ENCODE data around the gene ABCB9.
A peak's percentile ranks its signal among the peaks of the same experiment; 100 is the strongest.

ABCB9 gene

GRCh38 chr12:122981587-122982476 is 15.6 kb upstream of the ABCB9 start:
- DNase-seq (ENCODE audit: low read depth in 2 of 2) = no peak

- no peak for DNase-seq (ENCODE audit: low read depth in 2 of 2)
These were observed 14.8 kb upstream of the ABCB9 start for GRCh38 chr12:122981036-122981471.

GRCh38 chr12:122980183-122981035 is 14.1 kb upstream of the ABCB9 start, which contains the start of gene ARL6IP4:
ARL6IP4 (plus strand) TSS chr12:122980681; CDS start chr12:122981140, 459 bp downstream.
- peak; percentile 15 to 62 for DNase-seq (ENCODE audit: low read depth in 2 of 2)

GRCh38 chr12:122979908-122980182 is 13.6 kb upstream of the ABCB9 start:
- DNase-seq (ENCODE audit: low read depth in 2 of 2) = no peak

- DNase-seq (ENCODE audit: low read depth in 2 of 2) = no peak
These were observed 13.0 kb upstream of the ABCB9 start for GRCh38 chr12:122979001-122979907.

GRCh38 chr12:122978507-122978955 is 12.3 kb upstream of the ABCB9 start:
- no peak for DNase-seq (ENCODE audit: low read depth in 2 of 2)

GRCh38 chr12:122977655-122978392 is 11.6 kb upstream of the ABCB9 start:
- DNase-seq (ENCODE audit: low read depth in 2 of 2) = no peak

- DNase-seq (ENCODE audit: low read depth in 2 of 2) = no peak
These were observed 10.9 kb upstream of the ABCB9 start for GRCh38 chr12:122977153-122977552.

- DNase-seq (ENCODE audit: low read depth in 2 of 2) = no peak
These were observed 10.3 kb upstream of the ABCB9 start for GRCh38 chr12:122976648-122976975.

GRCh38 chr12:122975790-122976647 is 9.8 kb upstream of the ABCB9 start:
- DNase-seq (ENCODE audit: low read depth in 2 of 2) = no peak

GRCh38 chr12:122974892-122975789 is 8.9 kb upstream of the ABCB9 start, which contains the start of gene OGFOD2:
OGFOD2 (plus strand) TSS chr12:122975244; CDS start chr12:122975252, 8 bp downstream.
- peak; percentile 87 to 92 for DNase-seq (ENCODE audit: low read depth in 2 of 2)

- peak; percentile 97 to 99 for DNase-seq (ENCODE audit: low read depth in 2 of 2)
These were observed 8.1 kb upstream of the ABCB9 start for GRCh38 chr12:122974274-122974891.

- no peak for DNase-seq (ENCODE audit: low read depth in 2 of 2)
These were observed 3.4 kb upstream of the ABCB9 start for GRCh38 chr12:122969676-122970075.

GRCh38 chr12:122968104-122968503 is 1.8 kb upstream of the ABCB9 start:
- DNase-seq (ENCODE audit: low read depth in 2 of 2) = no peak

GRCh38 chr12:122966743-122967550 is 684 bp upstream of the ABCB9 start:
- no peak for DNase-seq (ENCODE audit: low read depth in 2 of 2)

GRCh38 chr12:122965321-122965751 is 927 bp downstream of the ABCB9 start:
- no peak for DNase-seq (ENCODE audit: low read depth in 2 of 2)

- DNase-seq (ENCODE audit: low read depth in 2 of 2) = no peak
These were observed 1.6 kb downstream of the ABCB9 start for GRCh38 chr12:122964439-122965257.
